ENCODE data around the gene DOCK1.

The DOCK1 gene

DNA sequence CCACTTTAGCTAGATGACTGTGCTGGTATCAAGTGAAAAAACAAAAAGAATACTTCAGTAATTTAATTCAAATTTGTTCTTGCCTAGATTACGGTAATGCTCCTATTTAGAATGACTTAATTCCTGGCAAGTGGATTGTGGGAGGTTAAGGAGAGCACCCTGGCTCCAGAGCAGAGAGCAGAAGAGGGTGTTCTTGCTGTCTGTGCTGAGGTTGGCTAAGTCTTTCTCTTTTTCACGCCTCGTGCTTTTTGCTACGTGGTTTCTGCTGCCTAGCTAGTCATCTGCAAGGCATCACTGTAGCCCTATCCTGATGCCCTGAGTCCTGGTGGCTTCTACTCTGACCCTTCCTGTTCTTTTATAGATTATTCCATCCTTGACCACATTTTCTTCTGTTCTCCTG, 189.8 kb downstream of the DOCK1 start:
- H3K27me3 ChIP-seq (ENCODE audit: insufficient read depth, low read length, poor library complexity, severe bottlenecking): no peaks in the 10 kb centered on the region
- no peak overlapping the region for H2AFZ ChIP-seq (ENCODE audit: low read length)

GRCh38 chr10:127100983-127101615, 195.9 kb downstream of the DOCK1 start:
- Histone ChIP-seq H3K9me2 (replicated peaks; ENCODE audit: low read depth, low read length) (no peaks in the 10 kb centered on the region), H3K9ac (ENCODE audit: low read depth, low read length, poor library complexity, severe bottlenecking) (no peak overlapping the region), H3K4me2 (ENCODE audit: low read depth, low read length, poor library complexity, severe bottlenecking) (no peak overlapping the region), H3K27me3 (ENCODE audit: insufficient read depth, low read length, poor library complexity, severe bottlenecking) (no peaks in the 10 kb centered on the region), H3K9me3 (ENCODE audit: insufficient read depth, low read depth, low read length) (no peaks in the 10 kb centered on the region; the same call in 1 of the 2 replicates), H3K36me3 (ENCODE audit: insufficient read depth, low read length) (no peaks in the 10 kb centered on the region), H3K79me2 (ENCODE audit: insufficient read depth, low read length) (no peaks in the 10 kb centered on the region), H2AFZ (ENCODE audit: low read length) (no peak overlapping the region), H3F3A (ENCODE audit: low read depth) (no peaks in the 10 kb centered on the region), H4K20me1 (ENCODE audit: insufficient read depth, low read length, poor library complexity, severe bottlenecking) (no peaks in the 10 kb centered on the region), H3K4me1 (ENCODE audit: insufficient read depth, low read length, poor library complexity, severe bottlenecking) (no peaks in the 10 kb centered on the region), H3K4me3 (ENCODE audit: low read length, poor library complexity, severe bottlenecking) (no peak overlapping the region)
- TF ChIP-seq, protein P1, sequence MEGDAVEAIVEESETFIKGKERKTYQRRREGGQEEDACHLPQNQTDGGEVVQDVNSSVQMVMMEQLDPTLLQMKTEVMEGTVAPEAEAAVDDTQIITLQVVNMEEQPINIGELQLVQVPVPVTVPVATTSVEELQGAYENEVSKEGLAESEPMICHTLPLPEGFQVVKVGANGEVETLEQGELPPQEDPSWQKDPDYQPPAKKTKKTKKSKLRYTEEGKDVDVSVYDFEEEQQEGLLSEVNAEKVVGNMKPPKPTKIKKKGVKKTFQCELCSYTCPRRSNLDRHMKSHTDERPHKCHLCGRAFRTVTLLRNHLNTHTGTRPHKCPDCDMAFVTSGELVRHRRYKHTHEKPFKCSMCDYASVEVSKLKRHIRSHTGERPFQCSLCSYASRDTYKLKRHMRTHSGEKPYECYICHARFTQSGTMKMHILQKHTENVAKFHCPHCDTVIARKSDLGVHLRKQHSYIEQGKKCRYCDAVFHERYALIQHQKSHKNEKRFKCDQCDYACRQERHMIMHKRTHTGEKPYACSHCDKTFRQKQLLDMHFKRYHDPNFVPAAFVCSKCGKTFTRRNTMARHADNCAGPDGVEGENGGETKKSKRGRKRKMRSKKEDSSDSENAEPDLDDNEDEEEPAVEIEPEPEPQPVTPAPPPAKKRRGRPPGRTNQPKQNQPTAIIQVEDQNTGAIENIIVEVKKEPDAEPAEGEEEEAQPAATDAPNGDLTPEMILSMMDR (conservative IDR thresholded peaks at IDR 0.05; ENCODE audit: low read length): no peak
- no peak for TF ChIP-seq EZH2phosphoT487 (IDR thresholded peaks at IDR 0.05; ENCODE audit: borderline replicate concordance)

More for the DNA sequence above, 189.8 kb downstream of the DOCK1 start:
- Histone ChIP-seq H3K4me2 (ENCODE audit: low read depth, low read length, poor library complexity, severe bottlenecking) (no peak overlapping the region), H3K79me2 (ENCODE audit: insufficient read depth, low read length) (no peaks in the 10 kb centered on the region), H3K9ac (ENCODE audit: low read depth, low read length, poor library complexity, severe bottlenecking) (no peak overlapping the region), H3K9me2 (replicated peaks; ENCODE audit: low read depth, low read length) (no peaks in the 10 kb centered on the region), H3F3A (ENCODE audit: low read depth) (no peaks in the 10 kb centered on the region), H4K20me1 (ENCODE audit: insufficient read depth, low read length, poor library complexity, severe bottlenecking) (no peaks in the 10 kb centered on the region), H3K36me3 (ENCODE audit: insufficient read depth, low read length) (no peaks in the 10 kb centered on the region), H3K4me1 (ENCODE audit: insufficient read depth, low read length, poor library complexity, severe bottlenecking) (no peaks in the 10 kb centered on the region), H3K9me3 (ENCODE audit: insufficient read depth, low read depth, low read length) (peaks cover 6% of the 10 kb centered on the region; the same call in 1 of the 2 replicates), H3K4me3 (ENCODE audit: low read length, poor library complexity, severe bottlenecking) (no peak overlapping the region)
- TF ChIP-seq EZH2phosphoT487 (IDR thresholded peaks at IDR 0.05; ENCODE audit: borderline replicate concordance): no peak
- TF ChIP-seq, protein P1 (conservative IDR thresholded peaks at IDR 0.05; ENCODE audit: low read length): no peak

DNA sequence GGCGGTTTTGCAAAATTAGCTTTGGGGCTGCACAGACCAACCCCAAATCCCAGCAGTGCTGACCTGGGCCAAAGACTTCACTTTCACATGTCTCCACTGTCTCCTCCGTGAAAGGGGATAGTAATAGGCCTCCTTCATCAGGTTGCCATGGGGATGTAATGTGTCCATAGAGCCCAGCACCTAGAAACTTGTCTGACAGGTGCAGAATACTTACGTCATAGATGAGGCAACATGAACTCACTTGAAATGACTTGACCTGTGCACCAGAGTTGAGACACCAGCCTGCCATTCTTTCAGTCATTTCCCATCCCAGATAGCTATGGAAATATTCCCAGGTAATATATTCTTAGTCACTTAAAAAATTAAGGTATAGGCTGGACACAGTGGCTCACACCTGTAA, 196.9 kb downstream of the DOCK1 start:
- Histone ChIP-seq H3K9me3 (ENCODE audit: insufficient read depth, low read depth, low read length) (no peaks in the 10 kb centered on the region; the same call in 1 of the 2 replicates), H3K79me2 (ENCODE audit: insufficient read depth, low read length) (no peaks in the 10 kb centered on the region), H3K4me3 (ENCODE audit: low read length, poor library complexity, severe bottlenecking) (no peak overlapping the region), H3K27me3 (ENCODE audit: insufficient read depth, low read length, poor library complexity, severe bottlenecking) (no peaks in the 10 kb centered on the region), H3K4me1 (ENCODE audit: insufficient read depth, low read length, poor library complexity, severe bottlenecking) (no peaks in the 10 kb centered on the region), H3K9me2 (replicated peaks; ENCODE audit: low read depth, low read length) (no peaks in the 10 kb centered on the region), H3F3A (ENCODE audit: low read depth) (no peaks in the 10 kb centered on the region), H4K20me1 (ENCODE audit: insufficient read depth, low read length, poor library complexity, severe bottlenecking) (no peaks in the 10 kb centered on the region), H3K4me2 (ENCODE audit: low read depth, low read length, poor library complexity, severe bottlenecking) (no peak overlapping the region), H3K36me3 (ENCODE audit: insufficient read depth, low read length) (no peaks in the 10 kb centered on the region), H3K9ac (ENCODE audit: low read depth, low read length, poor library complexity, severe bottlenecking) (no peak overlapping the region), H2AFZ (ENCODE audit: low read length) (no peak overlapping the region)
- TF ChIP-seq, protein P1 (conservative IDR thresholded peaks at IDR 0.05; ENCODE audit: low read length): no peak
- no peak for TF ChIP-seq EZH2phosphoT487 (IDR thresholded peaks at IDR 0.05; ENCODE audit: borderline replicate concordance)
